A549 (cell line): ENCODE data around the gene MRPL19. TPM values are rescaled to one million over a fixed set of nuclear protein-coding genes. Genes with fewer than 3 reads are reported as not detected.

ENCODE experiments used
- ATAC-seq, 2 experiments: fragments of 200-7000 bp in 1 of 2; fragments of >200 bp in 1 of 2; cut with Nextera tagmentation in 1 of 2; cut with Tn5 transposase in 1 of 2; 3 replicates each; pipeline versions ENCODE4 v1.8.0 to v1.9.1; 2018 to 2020; ENCODE audit warnings: mild to moderate bottlenecking in 1 of 2, moderate library complexity in 1 of 2
- CTCF ChIA-PET: fragments of 300-600 bp; sonication (Branson Sonifier 250); formaldehyde crosslinking; extraction: SDS; loops from one replicate; lab custom pipeline; 2021; ENCODE audit warnings: antibody characterized with exemption, inconsistent platforms; lab: Yijun Ruan, JAX
- POLR2A ChIA-PET: fragments of 350-600 bp; formaldehyde crosslinking; extraction: SDS; loops from one replicate; lab custom pipeline; 2021; ENCODE audit warnings: antibody characterized with exemption, inconsistent platforms; lab: Yijun Ruan, JAX
- DNase-seq, 2 experiments: peaks; one replicate each; pipeline versions ENCODE4 v3.0.0 to v3.0.0-alpha.2; 2011 to 2016; ENCODE audit warnings: low read depth in 1 of 2, low spot score in 1 of 2
- FAIRE-seq: peaks from 2 replicates; lab custom pipeline; 2011; peaks lifted over from hg19 to GRCh38; lab: Jason Lieb, UNC
- H3K27ac ChIP-seq, 2 experiments: fragments of >200 bp; sonication (Bioruptor Twin); formaldehyde crosslinking; 3 replicates each; pipeline ENCODE4 v1.5.1; 2016 to 2017
- H3K4me1 ChIP-seq: fragments of >200 bp; sonication (Bioruptor Twin); formaldehyde crosslinking; 3 replicates; pipeline ENCODE4 v1.6.1; 2016
- H3K4me2 ChIP-seq: fragments of >200 bp; sonication (Bioruptor Twin); formaldehyde crosslinking; 3 replicates; pipeline ENCODE4 v1.6.1; 2016
- H3K4me3 ChIP-seq: fragments of >200 bp; sonication (Bioruptor Twin); formaldehyde crosslinking; 3 replicates; pipeline ENCODE4 v1.5.1; 2016
- H3K9me3 ChIP-seq: fragments of >200 bp; sonication (Bioruptor Twin); formaldehyde crosslinking; 3 replicates; pipeline ENCODE4 v1.6.1; 2016
- ATOH8 ChIP-seq: fragments of 250-450 bp; sonication (Bioruptor Pico); IDR thresholded peaks from 2 replicates; pipeline ENCODE4 v1.5.0; 2020; ENCODE audit warnings: low read depth, mild to moderate bottlenecking, moderate library complexity
- BCL3 ChIP-seq: fragments of >200 bp; sonication (Bioruptor Twin); formaldehyde crosslinking; IDR thresholded peaks from 3 replicates; pipeline ENCODE4 v1.6.1; 2016
- BHLHE40 ChIP-seq: IDR thresholded peaks from 2 replicates; pipeline ENCODE4 v1.6.1; 2012; ENCODE audit warnings: low read depth, low read length, inconsistent platforms
- CBX2 ChIP-seq: fragments of 200-600 bp; sonication (generic); IDR thresholded peaks from 2 replicates; pipeline ENCODE4 v1.6.1; 2016; ENCODE audit warnings: low read depth, mild to moderate bottlenecking, borderline replicate concordance
- CBX8 ChIP-seq: fragments of 200-600 bp; sonication (generic); IDR thresholded peaks from 2 replicates; pipeline ENCODE4 v1.6.1; 2016
- CEBPB ChIP-seq, 2 experiments: fragments of >200 bp in 1 of 2; sonication (Bioruptor Twin) in 1 of 2; formaldehyde crosslinking in 1 of 2; IDR thresholded peaks; 2 replicates each; pipeline ENCODE4 v1.6.1; 2012 to 2016
- EHMT2 ChIP-seq: fragments of 200-600 bp; sonication (generic); IDR thresholded peaks from 2 replicates; pipeline ENCODE4 v1.6.1; 2016; ENCODE audit warnings: antibody characterized with exemption, low read depth, mild to moderate bottlenecking, moderate library complexity
- FOXS1 ChIP-seq: fragments of 250-450 bp; sonication (Bioruptor Pico); IDR thresholded peaks from 2 replicates; pipeline ENCODE4 v1.5.0; 2020; ENCODE audit warnings: mild to moderate bottlenecking, moderate library complexity
- HDAC2 ChIP-seq: fragments of 200-600 bp; sonication (generic); IDR thresholded peaks from 2 replicates; pipeline ENCODE4 v1.6.1; 2016
- HES2 ChIP-seq: fragments of >200 bp; sonication (Bioruptor Twin); formaldehyde crosslinking; IDR thresholded peaks from 2 replicates; pipeline ENCODE4 v1.6.1; 2016
- HMGXB4 ChIP-seq: fragments of 250-450 bp; sonication (Bioruptor Pico); IDR thresholded peaks from 2 replicates; pipeline ENCODE4 v1.5.0; 2021; ENCODE audit warnings: mild to moderate bottlenecking, moderate library complexity, borderline replicate concordance
- HOXB13 ChIP-seq: fragments of 250-450 bp; sonication (Bioruptor Pico); IDR thresholded peaks from 2 replicates; pipeline ENCODE4 v1.5.0; 2020; ENCODE audit warnings: low read depth, mild to moderate bottlenecking, moderate library complexity
- HOXB5 ChIP-seq: fragments of 250-450 bp; sonication (Bioruptor Pico); IDR thresholded peaks from 2 replicates; pipeline ENCODE4 v1.5.0; 2020; ENCODE audit warnings: mild to moderate bottlenecking, moderate library complexity
- KDM1A ChIP-seq: fragments of 200-600 bp; sonication (generic); IDR thresholded peaks from 2 replicates; pipeline ENCODE4 v1.6.1; 2016; ENCODE audit warnings: low read depth, mild to moderate bottlenecking
- MAFK ChIP-seq: fragments of 450-650 bp; IDR thresholded peaks from 2 replicates; pipeline ENCODE4 v1.6.1; 2014; ENCODE audit not compliant: partially characterized antibody
- MYC ChIP-seq: IDR thresholded peaks from 2 replicates; pipeline ENCODE4 v1.6.1; 2012; ENCODE audit warnings: mild to moderate bottlenecking, inconsistent platforms, low read length, improper control_type of control experiment, borderline replicate concordance
- NFE2L2 ChIP-seq: fragments of 150-350 bp; conservative IDR thresholded peaks from 2 replicates; pipeline ENCODE4 v1.6.1; 2014; ENCODE audit warnings: low read length
- NR3C1 ChIP-seq: fragments of >200 bp; sonication (Bioruptor Twin); formaldehyde crosslinking; IDR thresholded peaks from 3 replicates; pipeline ENCODE4 v1.6.1; 2017
- PBX3 ChIP-seq: IDR thresholded peaks from 2 replicates; pipeline ENCODE4 v1.6.1; 2012
- POLR2A ChIP-seq: IDR thresholded peaks from 2 replicates; pipeline ENCODE4 v1.6.1; 2012; ENCODE audit warnings: mild to moderate bottlenecking, low read length
- POLR2AphosphoS2 ChIP-seq: conservative IDR thresholded peaks from 2 replicates; pipeline ENCODE4 v1.6.1; 2012; ENCODE audit warnings: low read length, improper control_type of control experiment, inconsistent platforms
- RAD21 ChIP-seq, 2 experiments: fragments of >200 bp in 1 of 2; sonication (Bioruptor Twin) in 1 of 2; formaldehyde crosslinking in 1 of 2; IDR thresholded peaks in 1 of 2; conservative IDR thresholded peaks in 1 of 2; 2 replicates in 1 of 2; 3 replicates in 1 of 2; pipeline ENCODE4 v1.6.1; 2012 to 2018; ENCODE audit warnings: inconsistent platforms in 1 of 2
- RARB ChIP-seq: fragments of 250-450 bp; sonication (Bioruptor Pico); IDR thresholded peaks from 2 replicates; pipeline ENCODE4 v1.8.0; 2021; ENCODE audit warnings: mild to moderate bottlenecking, moderate library complexity
- RCOR1 ChIP-seq: fragments of 150-350 bp; IDR thresholded peaks from 2 replicates; pipeline ENCODE4 v1.6.1; 2014; ENCODE audit warnings: antibody characterized with exemption, low read length, low read depth
- RNF2 ChIP-seq: fragments of 200-600 bp; sonication (generic); IDR thresholded peaks from 2 replicates; pipeline ENCODE4 v1.6.1; 2016; ENCODE audit warnings: low read depth, mild to moderate bottlenecking, antibody characterized with exemption, moderate library complexity, borderline replicate concordance
- TFCP2L1 ChIP-seq: fragments of 250-450 bp; sonication (Bioruptor Pico); IDR thresholded peaks from 2 replicates; pipeline ENCODE4 v1.5.0; 2021; ENCODE audit warnings: mild to moderate bottlenecking
- TP53 ChIP-seq: fragments of 250-450 bp; sonication (Bioruptor Pico); IDR thresholded peaks from 2 replicates; pipeline ENCODE4 v1.5.0; 2021; ENCODE audit warnings: mild to moderate bottlenecking, moderate library complexity
- USF2 ChIP-seq: fragments of 450-650 bp; IDR thresholded peaks from 2 replicates; pipeline ENCODE4 v1.6.1; 2014; ENCODE audit warnings: antibody characterized with exemption
- ZC3H11A ChIP-seq: fragments of 450-650 bp; IDR thresholded peaks from 2 replicates; pipeline ENCODE4 v1.6.1; 2014; ENCODE audit warnings: antibody characterized with exemption, mild to moderate bottlenecking
- ZNF302 ChIP-seq: fragments of 250-450 bp; sonication (Bioruptor Pico); IDR thresholded peaks from 2 replicates; pipeline ENCODE4 v1.9.0; 2021; ENCODE audit warnings: inconsistent platforms, mild to moderate bottlenecking, moderate library complexity
- WGBS: methylation state at CpG from one replicate; pipeline ENCODE4 v1.1.6; 2017; ENCODE audit errors: missing lambda C conversion rate; 5-methylcytosine and 5-hydroxymethylcytosine counted together
- polyA plus RNA-seq, 4 experiments: library from polyadenylated mRNA; depleted of rRNA in 3 of 4; stranded (reverse); fragments of >200 nt; fragmentation: RNase III in 1 of 4; extraction: RNeasy Plus Mini Kit Qiagen cat#74134 plus additional on column Dnase treatment in 1 of 4; gene quantifications; 2 replicates in 3 of 4; 3 replicates in 1 of 4; pipeline ENCODE4 v1.2.3, GENCODE V29; 2011 to 2017

Gene MRPL19
- polyA plus RNA-seq, 2 of the 4 experiments (the other 2 are of a cell fraction), result 70.5 to 147 TPM

- Histone ChIP-seq H3K9me3 (no peaks in the 10 kb centered on the region), H3K4me1 (peaks cover 18% of the 10 kb centered on the region), H3K4me3 (peak overlapping the region; percentile 60)
- ATAC-seq (no peak), DNase-seq (no peak)
- ChIA-PET POLR2A (interaction anchor here (0.6 to 2.5 kb wide), 5 partner anchors 12 to 186 kb away, joined by 3 to 10 read pairs (median 5); partner anchors contain the start of gene MRPL19), CTCF (interaction anchor here (1.3 to 1.7 kb wide), 2 partner anchors 10 to 64 kb away, joined by 3 to 5 read pairs; partner anchors contain the start of gene MRPL19)
- WGBS, result under 1% methylated on average over 7 of the region's 12 CpGs
- TF ChIP-seq CBX2 (no peak), RNF2 (0 out of 2 replicates have a peak, but pooled peaks have one; percentile 35)
- TF ChIP-seq, all 56 proteins: peak for 1
- no peak for FAIRE-seq
- Histone ChIP-seq H3K4me2 (peak overlapping the region; percentile 80), H3K27ac (peak overlapping the region; percentile 86 to 95)
These were observed 63.6 kb downstream of the MRPL19 start for GRCh38 chr2:75710220-75710576.

- FAIRE-seq, result no peak
- H3K4me1 ChIP-seq, result peaks cover 18% of the 10 kb centered on the region
- DNase-seq, result peak; percentile 89 to 93
- ATAC-seq, result peak; percentile 97 to 98
- H3K27ac ChIP-seq, result peak within 1 kb of the TSS; percentile 86 to 95
- ChIA-PET CTCF (interaction anchor here (1.3 to 1.7 kb wide), 2 partner anchors 10 to 64 kb away, joined by 3 to 5 read pairs; partner anchors contain the start of gene MRPL19), POLR2A (interaction anchor here (0.6 to 2.5 kb wide), 5 partner anchors 11 to 187 kb away, joined by 3 to 10 read pairs (median 5); partner anchors contain the start of gene MRPL19)
- H3K9me3 ChIP-seq, result no peaks in the 10 kb centered on the region
- H3K4me2 ChIP-seq, result peak within 1 kb of the TSS; percentile 83
- 2% methylated on average over 31 of the region's 66 CpGs for WGBS
- peak within 1 kb of the TSS; percentile 60 for H3K4me3 ChIP-seq
- no peak; the same call in 1 of the 2 replicates for TF ChIP-seq ATOH8 (CRISPR knock-in tag)
- TF ChIP-seq MAFK, result no peak
- TF ChIP-seq HDAC2, result no peak
- TF ChIP-seq PBX3, result no peak
- no peak for TF ChIP-seq POLR2AphosphoS2
- peak; percentile 81; the same call in 1 of the 2 replicates for TF ChIP-seq TFCP2L1 (CRISPR knock-in tag)
- no peak for TF ChIP-seq CBX8
- TF ChIP-seq HOXB13, result peak; percentile 81; the same call in 1 of the 2 replicates
- no peak for TF ChIP-seq ZC3H11A
- TF ChIP-seq HMGXB4, result peak; percentile 91; the same call in 1 of the 2 replicates
- no peak for TF ChIP-seq RAD21 (conservative IDR thresholded peaks at IDR 0.05 in 1 of 2, IDR thresholded peaks at IDR 0.05 in 1 of 2)
- no peak for TF ChIP-seq RARB
- TF ChIP-seq USF2, result peak; percentile 27; the same call in 1 of the 2 replicates
- TF ChIP-seq CEBPB (IDR thresholded peaks at IDR 0.05), result no peak
- TF ChIP-seq ZNF302 (CRISPR knock-in tag), result no peak
- no peak for TF ChIP-seq FOXS1 (CRISPR knock-in tag)
- TF ChIP-seq BHLHE40, result 0 out of 2 replicates have a peak, but pooled peaks have one; percentile 35
- TF ChIP-seq POLR2A, result peak; percentile 84
- TF ChIP-seq KDM1A, result no peak
- TF ChIP-seq BCL3, result peak; percentile 91; the same call in 2 of the 3 replicates
- no peak for TF ChIP-seq NFE2L2
- TF ChIP-seq EHMT2, result no peak
- peak; percentile 72; the same call in 1 of the 2 replicates for TF ChIP-seq TP53 (CRISPR knock-in tag)
- TF ChIP-seq HES2, result no peak
- TF ChIP-seq RCOR1, result no peak
- no peak for TF ChIP-seq NR3C1
- peak; percentile 83; the same call in 1 of the 2 replicates for TF ChIP-seq HOXB5 (CRISPR knock-in tag)
- TF ChIP-seq MYC, result peak; percentile 73; the same call in 1 of the 2 replicates
These were observed 64.1 kb downstream of the MRPL19 start, which contains the start of gene GCFC2 for GRCh38 chr2:75710577-75711253. Gene GCFC2 (minus strand): TSS chr2:75710915. CDS start chr2:75710855, 60 bp downstream.
